Umbilical cord (tissue), 1 donor: Measurements from ENCODE around the gene MFSD6L. TPM values are rescaled to one million over a fixed set of nuclear protein-coding genes. Genes with fewer than 3 reads are reported as not detected.

Experiments
- total RNA-seq: library from RNA; depleted of rRNA; stranded (reverse); fragments of >200 nt; gene quantifications from one replicate; pipeline ENCODE4 v1.2.3, GENCODE V29; 2014; ENCODE audit warnings: low replicate concordance; ENCODE audit not compliant: insufficient read depth

The MFSD6L gene
- total RNA-seq, 1 donor from 2014 or later, result 0.48 TPM

Other genes with a start within 250 kb of the MFSD6L start
- gene MYH10, start 168.6 kb downstream of the MFSD6L start, total RNA-seq, result 201 TPM
- not detected for gene CCDC42, start 54.5 kb downstream of the MFSD6L start, total RNA-seq
- not detected for gene SPDYE4, start 40.8 kb downstream of the MFSD6L start, total RNA-seq
- gene PIK3R6, start 68.3 kb upstream of the MFSD6L start, total RNA-seq, result 0.48 TPM
- 4.3 TPM for gene PIK3R5, start 166.3 kb upstream of the MFSD6L start, total RNA-seq
- 5.8 TPM for gene NTN1, start 222.1 kb upstream of the MFSD6L start, total RNA-seq